ENCODE data around the gene ZNF835. TPM values are rescaled to one million over a fixed set of nuclear protein-coding genes. Genes with fewer than 3 reads are reported as not detected.

The ZNF835 gene
- not detected in 2 replicates for total RNA-seq (2022)
- Bru-seq, nascent RNA = not detected
- not detected for BruChase-seq, experiment 1, labeled RNA remaining after a 2-hour chase
- not detected for BruChase-seq, experiment 2, labeled RNA remaining after a 6-hour chase
- long read RNA-seq = 0 reads

- Mint-ChIP-seq H3K4me1 (ENCODE audit: low read depth, unreplicated experiment) (no peaks in the 10 kb centered on the region), H3K36me3 (ENCODE audit: insufficient read depth, unreplicated experiment) (no peaks in the 10 kb centered on the region), H3K27me3 (ENCODE audit: insufficient read depth, unreplicated experiment) (no peaks in the 10 kb centered on the region), H3K4me3 (ENCODE audit: unreplicated experiment) (no peak within 1 kb of the TSS), H3K27ac (ENCODE audit: unreplicated experiment) (no peak within 1 kb of the TSS), H3K9me3 (ENCODE audit: unreplicated experiment) (peaks cover 20% of the 10 kb centered on the region)
- intact Hi-C loops (cut with micrococcal nuclease; ENCODE audit: unreplicated experiment) = no loop called here
- Histone ChIP-seq H3K27me3 (replicated peaks; ENCODE audit: control insufficient read depth, insufficient read depth, low read length) (no peaks in the 10 kb centered on the region), H3K4me3 (ENCODE audit: low read depth, low read length) (no peak within 1 kb of the TSS), H3K36me3 (ENCODE audit: control insufficient read depth, insufficient read depth, low read length) (no peaks in the 10 kb centered on the region), H3K9me3 (peaks cover 13% of the 10 kb centered on the region), H3K4me1 (no peaks in the 10 kb centered on the region)
- no peak for DNase-seq
- no peak for TF ChIP-seq CTCF (IDR thresholded peaks at IDR 0.05; ENCODE audit: insufficient read depth in 1 of 2, low read depth in 1 of 2, low read length in 1 of 2, severe bottlenecking in 1 of 2, unreplicated experiment in 1 of 2)
- BruUV-seq (replicated peaks) = no TSS peak
- POLR2A ChIA-PET = no interaction called here
- CTCF ChIA-PET = no interaction called here
These were observed at the start of gene ZNF835 for GRCh38 chr19:56671613-56671994. Gene ZNF835, minus strand, starts transcription at chr19:56671757. Its CDS starts 6,559 bp downstream, at chr19:56665198.

GRCh38 chr19:56720281-56720680 lies 48.7 kb upstream of the ZNF835 start:
- H3K4me3 Mint-ChIP-seq (ENCODE audit: unreplicated experiment) = no peak overlapping the region
- no peaks in the 10 kb centered on the region for H3K4me1 ChIP-seq
- no peaks in the 10 kb centered on the region for H3K36me3 Mint-ChIP-seq (ENCODE audit: insufficient read depth, unreplicated experiment)
- H3K4me3 ChIP-seq (ENCODE audit: low read depth, low read length) = no peak overlapping the region
- peaks cover 67% of the 10 kb centered on the region for H3K9me3 Mint-ChIP-seq (ENCODE audit: unreplicated experiment)
- POLR2A ChIA-PET = no interaction called here
- no peaks in the 10 kb centered on the region for H3K4me1 Mint-ChIP-seq (ENCODE audit: low read depth, unreplicated experiment)
- no peaks in the 10 kb centered on the region; the same call in none of the 2 replicates for H3K9me3 ChIP-seq
- no peaks in the 10 kb centered on the region for H3K36me3 ChIP-seq (ENCODE audit: control insufficient read depth, insufficient read depth, low read length)
- CTCF ChIA-PET = no interaction called here
- no peak for DNase-seq
- BruUV-seq (replicated peaks) = no TSS peak
- no peak overlapping the region for H3K27ac Mint-ChIP-seq (ENCODE audit: unreplicated experiment)
- intact Hi-C loops (cut with micrococcal nuclease; ENCODE audit: unreplicated experiment) = no loop called here
- no peaks in the 10 kb centered on the region for H3K27me3 ChIP-seq (replicated peaks; ENCODE audit: control insufficient read depth, insufficient read depth, low read length)
- H3K27me3 Mint-ChIP-seq (ENCODE audit: insufficient read depth, unreplicated experiment) = no peaks in the 10 kb centered on the region
- no peak for TF ChIP-seq CTCF (IDR thresholded peaks at IDR 0.05; ENCODE audit: insufficient read depth in 1 of 2, low read depth in 1 of 2, low read length in 1 of 2, severe bottlenecking in 1 of 2, unreplicated experiment in 1 of 2)

GRCh38 chr19:56718231-56718630 lies 46.7 kb upstream of the ZNF835 start:
- intact Hi-C loops (cut with micrococcal nuclease; ENCODE audit: unreplicated experiment) = no loop called here
- no peak for TF ChIP-seq CTCF (IDR thresholded peaks at IDR 0.05; ENCODE audit: insufficient read depth in 1 of 2, low read depth in 1 of 2, low read length in 1 of 2, severe bottlenecking in 1 of 2, unreplicated experiment in 1 of 2)
- H3K4me3 Mint-ChIP-seq (ENCODE audit: unreplicated experiment) = no peak overlapping the region
- Histone ChIP-seq H3K4me3 (ENCODE audit: low read depth, low read length) (no peak overlapping the region), H3K4me1 (no peaks in the 10 kb centered on the region), H3K36me3 (ENCODE audit: control insufficient read depth, insufficient read depth, low read length) (no peaks in the 10 kb centered on the region), H3K27me3 (replicated peaks; ENCODE audit: control insufficient read depth, insufficient read depth, low read length) (no peaks in the 10 kb centered on the region), H3K9me3 (no peaks in the 10 kb centered on the region; the same call in none of the 2 replicates)
- no peak for DNase-seq
- H3K36me3 Mint-ChIP-seq (ENCODE audit: insufficient read depth, unreplicated experiment) = no peaks in the 10 kb centered on the region
- peaks cover 52% of the 10 kb centered on the region for H3K9me3 Mint-ChIP-seq (ENCODE audit: unreplicated experiment)
- ChIA-PET POLR2A (no interaction called here), CTCF (no interaction called here)
- no TSS peak for BruUV-seq (replicated peaks)
- no peaks in the 10 kb centered on the region for H3K4me1 Mint-ChIP-seq (ENCODE audit: low read depth, unreplicated experiment)
- no peak overlapping the region for H3K27ac Mint-ChIP-seq (ENCODE audit: unreplicated experiment)
- H3K27me3 Mint-ChIP-seq (ENCODE audit: insufficient read depth, unreplicated experiment) = no peaks in the 10 kb centered on the region
